ENCODE measurements around the gene CHN1.
A peak's percentile ranks its signal among the peaks of the same experiment; 100 is the strongest.

The CHN1 gene

DNA sequence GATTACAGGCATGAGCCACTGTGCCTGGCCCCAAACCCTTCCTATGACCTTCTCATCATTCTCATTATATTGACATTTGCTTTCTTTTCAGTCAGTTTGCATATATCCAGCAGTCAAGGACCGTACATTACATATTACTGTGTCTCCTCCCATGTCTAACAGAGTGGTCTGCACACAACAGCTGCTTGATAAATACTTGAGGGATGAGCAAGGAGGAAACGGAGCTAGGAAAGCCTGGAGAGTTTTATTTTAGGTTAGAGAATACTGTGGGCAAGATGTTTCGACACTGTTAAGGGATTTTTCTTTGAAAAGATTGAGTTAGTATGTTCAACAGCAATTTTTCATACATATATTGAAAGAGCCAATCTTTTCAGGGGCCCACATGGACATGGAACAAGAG lies 164.7 kb downstream of the CHN1 start:
- no peak for DNase-seq (ENCODE audit: low spot score)
- TF ChIP-seq, protein P1, sequence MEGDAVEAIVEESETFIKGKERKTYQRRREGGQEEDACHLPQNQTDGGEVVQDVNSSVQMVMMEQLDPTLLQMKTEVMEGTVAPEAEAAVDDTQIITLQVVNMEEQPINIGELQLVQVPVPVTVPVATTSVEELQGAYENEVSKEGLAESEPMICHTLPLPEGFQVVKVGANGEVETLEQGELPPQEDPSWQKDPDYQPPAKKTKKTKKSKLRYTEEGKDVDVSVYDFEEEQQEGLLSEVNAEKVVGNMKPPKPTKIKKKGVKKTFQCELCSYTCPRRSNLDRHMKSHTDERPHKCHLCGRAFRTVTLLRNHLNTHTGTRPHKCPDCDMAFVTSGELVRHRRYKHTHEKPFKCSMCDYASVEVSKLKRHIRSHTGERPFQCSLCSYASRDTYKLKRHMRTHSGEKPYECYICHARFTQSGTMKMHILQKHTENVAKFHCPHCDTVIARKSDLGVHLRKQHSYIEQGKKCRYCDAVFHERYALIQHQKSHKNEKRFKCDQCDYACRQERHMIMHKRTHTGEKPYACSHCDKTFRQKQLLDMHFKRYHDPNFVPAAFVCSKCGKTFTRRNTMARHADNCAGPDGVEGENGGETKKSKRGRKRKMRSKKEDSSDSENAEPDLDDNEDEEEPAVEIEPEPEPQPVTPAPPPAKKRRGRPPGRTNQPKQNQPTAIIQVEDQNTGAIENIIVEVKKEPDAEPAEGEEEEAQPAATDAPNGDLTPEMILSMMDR (IDR thresholded peaks at IDR 0.05; ENCODE audit: extremely low read depth, missing control alignments): no peak

DNA sequence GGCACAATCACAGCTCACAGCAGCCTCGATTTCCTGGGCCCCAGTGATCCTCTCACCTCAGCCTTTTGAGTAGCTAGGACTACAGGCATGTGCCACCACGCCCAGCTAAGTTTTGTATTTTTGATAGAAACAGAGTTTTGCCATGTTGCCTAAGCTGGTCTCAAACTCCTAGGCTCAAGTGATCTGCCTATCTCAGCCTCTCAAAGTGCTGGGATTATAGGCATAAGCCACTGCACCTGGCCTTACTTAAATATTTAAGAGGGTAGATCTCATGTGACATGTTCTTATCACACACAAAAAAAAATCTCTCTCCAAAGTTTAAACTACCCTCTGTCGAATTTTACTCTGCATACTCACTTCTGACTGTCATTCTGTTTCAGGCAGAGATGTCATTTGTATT lies 165.5 kb downstream of the CHN1 start:
- no peak for DNase-seq (ENCODE audit: low spot score)
- TF ChIP-seq, protein P1 (IDR thresholded peaks at IDR 0.05; ENCODE audit: extremely low read depth, missing control alignments): no peak

DNA sequence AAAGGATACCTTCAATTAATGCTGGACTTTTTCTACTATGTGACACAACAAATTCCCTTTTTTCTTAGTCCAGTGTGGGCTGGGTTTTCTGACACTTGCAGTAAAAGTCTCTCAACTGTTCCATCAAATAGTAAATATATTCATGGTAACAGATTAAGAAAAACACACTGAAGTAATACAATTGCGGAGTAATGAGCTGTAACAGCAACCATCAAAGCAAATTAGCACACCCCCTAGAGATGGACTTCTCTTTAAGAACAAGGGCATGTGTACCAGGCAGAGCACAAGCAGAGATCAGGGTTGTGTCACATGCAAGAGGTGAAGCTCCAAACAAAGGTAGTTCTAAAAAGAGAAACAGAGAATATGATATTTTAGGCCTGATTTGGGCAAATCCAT lies 168.2 kb downstream of the CHN1 start:
- TF ChIP-seq, protein P1 (IDR thresholded peaks at IDR 0.05; ENCODE audit: extremely low read depth, missing control alignments): no peak
- DNase-seq (ENCODE audit: low spot score): no peak

DNA sequence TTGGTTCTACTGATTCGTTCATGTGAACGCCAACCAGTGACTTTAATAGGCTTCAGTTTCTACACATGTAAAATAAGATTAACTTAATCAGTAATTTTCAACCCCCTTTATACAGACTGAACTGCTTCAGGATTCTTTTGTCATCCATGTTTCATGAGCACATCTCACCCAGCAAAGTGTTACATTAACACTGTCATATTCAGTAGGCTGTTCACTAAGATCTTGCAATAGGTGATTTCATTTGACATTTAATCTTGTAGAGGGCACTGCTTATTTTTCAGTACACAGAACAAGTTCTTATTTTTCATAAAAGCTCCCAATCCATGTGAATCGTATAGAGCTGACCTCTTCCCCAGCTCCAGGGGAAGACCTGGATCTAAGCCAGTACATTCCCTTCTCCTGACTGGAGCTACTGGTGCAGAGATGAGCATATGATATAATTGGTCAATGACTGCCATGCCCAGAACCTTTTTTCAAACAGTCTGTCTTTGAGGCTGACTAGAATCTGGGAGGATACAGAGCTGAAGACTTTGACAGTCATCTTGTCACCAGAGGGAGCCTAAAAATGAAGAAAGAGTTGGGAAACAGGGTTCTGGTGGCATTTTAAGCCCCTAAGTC lies 168.7 kb downstream of the CHN1 start:
- TF ChIP-seq, protein P1 (IDR thresholded peaks at IDR 0.05; ENCODE audit: extremely low read depth, missing control alignments): no peak
- DNase-seq (ENCODE audit: low spot score): no peak

DNA sequence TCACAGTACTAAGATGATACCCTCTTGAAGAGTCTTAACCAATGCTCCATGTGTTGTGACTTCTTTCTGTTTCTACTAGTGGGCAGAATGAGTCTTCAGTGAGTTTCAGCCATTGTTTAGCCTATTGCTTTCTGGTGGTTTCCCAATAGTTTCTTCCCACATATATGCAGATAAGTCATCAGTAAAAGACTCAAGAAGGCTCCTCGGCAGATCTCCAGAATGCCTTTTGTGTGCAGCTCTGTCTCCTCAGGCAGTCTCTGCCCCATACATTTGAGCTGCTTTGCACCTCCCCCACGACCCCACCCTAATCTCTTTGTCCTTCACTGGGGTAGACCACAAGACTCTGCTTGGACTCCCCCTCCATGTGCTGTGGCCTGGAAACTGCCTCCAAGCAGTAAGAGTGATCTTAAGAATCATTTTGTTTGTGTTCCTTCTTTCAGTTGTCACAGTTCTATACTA lies 169.4 kb downstream of the CHN1 start:
- peak; percentile 21 for DNase-seq (ENCODE audit: low spot score)
- TF ChIP-seq, protein P1 (IDR thresholded peaks at IDR 0.05; ENCODE audit: extremely low read depth, missing control alignments): no peak

DNA sequence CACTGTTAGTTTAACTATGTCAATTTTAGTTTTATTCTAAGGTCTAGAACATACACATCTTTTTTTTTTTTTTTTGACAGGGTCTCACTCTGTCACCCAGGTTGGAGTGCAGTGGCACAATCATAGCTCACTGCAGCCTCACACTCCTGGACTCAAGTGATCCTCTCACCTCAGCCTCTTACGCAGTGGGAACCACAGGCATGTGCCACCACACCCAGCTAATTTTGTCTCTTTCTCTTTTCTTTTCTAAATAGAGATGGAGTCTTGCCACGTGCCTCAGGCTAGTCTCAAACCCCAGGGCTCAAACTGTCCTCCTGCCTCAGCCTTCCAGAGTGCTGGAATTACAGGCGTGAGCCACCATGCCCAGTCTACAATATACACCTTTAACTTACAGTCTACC lies 171.4 kb downstream of the CHN1 start:
- TF ChIP-seq, protein P1 (IDR thresholded peaks at IDR 0.05; ENCODE audit: extremely low read depth, missing control alignments): no peak
- no peak for DNase-seq (ENCODE audit: low spot score)

- no peak for DNase-seq (ENCODE audit: low spot score)
- TF ChIP-seq, protein P1 (IDR thresholded peaks at IDR 0.05; ENCODE audit: extremely low read depth, missing control alignments): no peak
Measured at GRCh38 chr2:174830561-174830960, 174.6 kb downstream of the CHN1 start.
